SH-SY5Y (cell line): ENCODE measurements around the gene SMAP1.

ENCODE experiments used
- GATA2 ChIP-seq: IDR thresholded peaks from 2 replicates; pipeline ENCODE4 v1.6.1; 2011; ENCODE audit warnings: mild to moderate bottlenecking, low read depth, low read length
- GATA3 ChIP-seq: IDR thresholded peaks from 2 replicates; pipeline ENCODE4 v1.6.1; 2011; ENCODE audit warnings: low read depth, mild to moderate bottlenecking, low read length, moderate library complexity

GRCh38 chr6:70839286-70840266 is 171.9 kb downstream of the SMAP1 start:
- TF ChIP-seq GATA2 (no peak), GATA3 (no peak)
